ENCODE data around the gene DOCK8.
"Not testable (repeated sequence)": the region's sequence is repeated elsewhere in the genome, so short reads cannot be mapped to it uniquely, and the experiment has no call there.

DNA sequence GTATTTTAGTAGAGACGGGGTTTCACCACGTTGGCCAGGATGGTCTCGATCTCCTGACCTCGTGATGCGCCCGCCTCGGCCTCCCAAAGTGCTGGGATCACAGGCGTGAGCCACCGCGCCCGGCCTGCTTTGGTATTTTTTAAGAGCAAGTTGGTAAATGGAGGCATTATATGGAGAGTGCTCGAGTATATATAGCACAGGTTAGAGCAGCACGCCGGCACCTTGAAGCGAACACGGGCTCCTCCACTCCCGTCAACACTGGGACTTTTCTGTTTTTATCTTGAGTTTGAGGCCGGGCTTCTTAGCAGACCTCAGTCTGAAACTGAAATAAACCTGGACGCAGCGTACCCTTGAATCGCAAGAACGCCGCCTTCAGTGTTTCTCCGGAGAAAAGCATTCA lies 764 bp upstream of the DOCK8 start:
- not testable (repeated sequence) for TF ChIP-seq EZH2phosphoT487 (IDR thresholded peaks at IDR 0.05; ENCODE audit: insufficient read depth, low read depth); EZH2 (IDR thresholded peaks at IDR 0.05; ENCODE audit: insufficient read depth, poor library complexity, severe bottlenecking)

Measured in GM23248 (cell line).